Measurements from ENCODE around the gene EDN1.
A peak's percentile ranks its signal among the peaks of the same experiment; 100 is the strongest.

The EDN1 gene

DNA sequence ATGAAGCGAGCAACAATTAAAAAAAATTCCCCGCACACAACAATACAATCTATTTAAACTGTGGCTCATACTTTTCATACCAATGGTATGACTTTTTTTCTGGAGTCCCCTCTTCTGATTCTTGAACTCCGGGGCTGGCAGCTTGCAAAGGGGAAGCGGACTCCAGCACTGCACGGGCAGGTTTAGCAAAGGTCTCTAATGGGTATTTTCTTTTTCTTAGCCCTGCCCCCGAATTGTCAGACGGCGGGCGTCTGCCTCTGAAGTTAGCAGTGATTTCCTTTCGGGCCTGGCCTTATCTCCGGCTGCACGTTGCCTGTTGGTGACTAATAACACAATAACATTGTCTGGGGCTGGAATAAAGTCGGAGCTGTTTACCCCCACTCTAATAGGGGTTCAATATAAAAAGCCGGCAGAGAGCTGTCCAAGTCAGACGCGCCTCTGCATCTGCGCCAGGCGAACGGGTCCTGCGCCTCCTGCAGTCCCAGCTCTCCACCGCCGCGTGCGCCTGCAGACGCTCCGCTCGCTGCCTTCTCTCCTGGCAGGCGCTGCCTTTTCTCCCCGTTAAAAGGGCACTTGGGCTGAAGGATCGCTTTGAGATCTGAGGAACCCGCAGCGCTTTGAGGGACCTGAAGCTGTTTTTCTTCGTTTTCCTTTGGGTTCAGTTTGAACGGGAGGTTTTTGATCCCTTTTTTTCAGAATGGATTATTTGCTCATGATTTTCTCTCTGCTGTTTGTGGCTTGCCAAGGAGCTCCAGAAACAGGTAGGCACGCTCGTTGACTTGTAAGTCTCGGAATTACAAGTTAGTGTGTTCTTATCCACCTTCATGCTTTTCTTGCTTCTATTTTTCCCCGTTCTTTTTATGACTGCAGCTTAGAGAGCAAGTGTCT lies at the start of gene EDN1:
Gene EDN1, plus strand, starts transcription at position 429 of the 888 bp plus-strand sequence. Its CDS starts 269 bp downstream, at position 698.
- TF ChIP-seq, protein P1, sequence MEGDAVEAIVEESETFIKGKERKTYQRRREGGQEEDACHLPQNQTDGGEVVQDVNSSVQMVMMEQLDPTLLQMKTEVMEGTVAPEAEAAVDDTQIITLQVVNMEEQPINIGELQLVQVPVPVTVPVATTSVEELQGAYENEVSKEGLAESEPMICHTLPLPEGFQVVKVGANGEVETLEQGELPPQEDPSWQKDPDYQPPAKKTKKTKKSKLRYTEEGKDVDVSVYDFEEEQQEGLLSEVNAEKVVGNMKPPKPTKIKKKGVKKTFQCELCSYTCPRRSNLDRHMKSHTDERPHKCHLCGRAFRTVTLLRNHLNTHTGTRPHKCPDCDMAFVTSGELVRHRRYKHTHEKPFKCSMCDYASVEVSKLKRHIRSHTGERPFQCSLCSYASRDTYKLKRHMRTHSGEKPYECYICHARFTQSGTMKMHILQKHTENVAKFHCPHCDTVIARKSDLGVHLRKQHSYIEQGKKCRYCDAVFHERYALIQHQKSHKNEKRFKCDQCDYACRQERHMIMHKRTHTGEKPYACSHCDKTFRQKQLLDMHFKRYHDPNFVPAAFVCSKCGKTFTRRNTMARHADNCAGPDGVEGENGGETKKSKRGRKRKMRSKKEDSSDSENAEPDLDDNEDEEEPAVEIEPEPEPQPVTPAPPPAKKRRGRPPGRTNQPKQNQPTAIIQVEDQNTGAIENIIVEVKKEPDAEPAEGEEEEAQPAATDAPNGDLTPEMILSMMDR (IDR thresholded peaks at IDR 0.05) = peak; percentile 58
- peak within 1 kb of the TSS; percentile 74 for H3K4me3 ChIP-seq
- H3K27ac ChIP-seq = peak within 1 kb of the TSS; percentile 49 to 67
- DNase-seq (ENCODE audit: low spot score) = peak; percentile 85

- TF ChIP-seq, protein P1 (IDR thresholded peaks at IDR 0.05) = no peak
- no peak overlapping the region for H3K27ac ChIP-seq
- no peak for DNase-seq (ENCODE audit: low spot score)
- H3K4me3 ChIP-seq = no peak overlapping the region
These were observed 48.5 kb upstream of the EDN1 start for GRCh38 chr6:12241493-12242175.

- TF ChIP-seq, protein P1 (IDR thresholded peaks at IDR 0.05) = no peak
- no peak for DNase-seq (ENCODE audit: low spot score)
- no peak overlapping the region for H3K27ac ChIP-seq
- no peak overlapping the region for H3K4me3 ChIP-seq
These were observed 47.0 kb upstream of the EDN1 start for GRCh38 chr6:12243169-12243568.

GRCh38 chr6:12245360-12245759 lies 44.8 kb upstream of the EDN1 start:
- DNase-seq (ENCODE audit: low spot score) = no peak
- Histone ChIP-seq H3K27ac (no peak overlapping the region), H3K4me3 (no peak overlapping the region)
- TF ChIP-seq, protein P1 (IDR thresholded peaks at IDR 0.05) = no peak

DNA sequence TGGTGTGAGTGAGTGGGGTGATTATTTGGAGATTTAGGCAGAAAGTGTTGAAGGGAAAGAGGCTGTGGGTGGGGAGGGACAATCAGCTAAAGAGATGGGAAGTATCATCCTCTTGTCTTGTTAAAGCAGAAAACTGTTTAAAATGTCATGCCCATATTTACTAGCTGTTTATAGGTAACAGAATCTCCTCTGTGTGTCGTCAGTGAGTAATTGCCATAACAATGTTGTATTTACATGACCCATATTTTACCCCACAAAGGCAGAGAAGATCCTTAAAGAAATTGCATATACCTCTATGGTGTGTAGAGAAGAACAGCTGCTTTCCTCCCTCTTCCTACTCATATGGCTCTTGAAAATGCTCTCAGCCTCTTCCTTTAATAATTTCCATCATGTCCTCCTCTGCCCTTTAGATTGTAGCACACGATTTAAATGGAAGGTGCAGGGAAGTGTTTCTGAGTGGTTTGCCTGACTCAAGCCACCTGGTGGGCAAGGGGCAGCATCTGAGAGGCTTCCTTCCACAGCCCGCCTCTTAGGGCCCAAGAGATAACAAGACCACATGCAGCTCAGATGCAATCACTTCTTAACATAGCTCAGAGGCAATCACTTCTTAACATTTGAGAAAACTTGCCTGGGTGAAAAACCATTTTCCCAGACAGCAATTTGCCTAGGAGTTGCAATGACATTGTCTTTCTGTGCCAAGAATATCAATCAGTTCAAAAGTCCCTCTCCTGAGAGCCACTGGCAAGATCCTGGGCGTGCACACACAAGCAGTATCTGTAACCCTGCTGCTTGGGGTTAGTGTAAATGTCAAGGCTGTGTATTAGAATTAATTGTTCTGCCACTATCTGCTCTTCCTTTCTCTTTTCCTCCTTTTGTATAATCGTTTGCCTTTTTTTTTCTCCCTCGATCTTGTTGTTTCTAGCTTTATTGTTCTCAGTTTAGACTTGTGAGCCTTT lies 44.1 kb upstream of the EDN1 start:
- Histone ChIP-seq H3K27ac (no peak overlapping the region), H3K4me3 (no peak overlapping the region)
- DNase-seq (ENCODE audit: low spot score) = no peak
- TF ChIP-seq, protein P1 (IDR thresholded peaks at IDR 0.05) = no peak

GRCh38 chr6:12246900-12247299 lies 43.3 kb upstream of the EDN1 start:
- TF ChIP-seq, protein P1 (IDR thresholded peaks at IDR 0.05) = no peak
- DNase-seq (ENCODE audit: low spot score) = no peak
- no peak overlapping the region for H3K4me3 ChIP-seq
- H3K27ac ChIP-seq = no peak overlapping the region
